ENCODE measurements around the gene INSYN1.

The INSYN1 gene

GRCh38 chr15:73777741-73778140, 24.6 kb upstream of the INSYN1 start:
- Mint-ChIP-seq H3K4me1 (peaks cover 33% of the 10 kb centered on the region), H3K4me3 (no peak overlapping the region), H3K9me3 (no peaks in the 10 kb centered on the region), H3K27me3 (ENCODE audit: low read depth) (peaks cover 21% of the 10 kb centered on the region), H3K36me3 (ENCODE audit: low read depth) (no peaks in the 10 kb centered on the region), H3K27ac (no peak overlapping the region)
- TF ChIP-seq CTCF (IDR thresholded peaks at IDR 0.05; ENCODE audit: unreplicated experiment in 3 of 3): no peak

- no peak for TF ChIP-seq CTCF (IDR thresholded peaks at IDR 0.05; ENCODE audit: unreplicated experiment in 3 of 3)
- H3K4me3 Mint-ChIP-seq: no peak overlapping the region
- H3K4me1 Mint-ChIP-seq: peaks cover 12% of the 10 kb centered on the region
- H3K27ac Mint-ChIP-seq: no peak overlapping the region
- H3K36me3 Mint-ChIP-seq (ENCODE audit: low read depth): no peaks in the 10 kb centered on the region
- peaks cover 6% of the 10 kb centered on the region for H3K27me3 Mint-ChIP-seq (ENCODE audit: low read depth)
- H3K9me3 Mint-ChIP-seq: no peaks in the 10 kb centered on the region
Measured at GRCh38 chr15:73773428-73773827, 20.3 kb upstream of the INSYN1 start.

GRCh38 chr15:73771385-73772045, 18.4 kb upstream of the INSYN1 start:
- no peak for TF ChIP-seq CTCF (IDR thresholded peaks at IDR 0.05; ENCODE audit: unreplicated experiment in 3 of 3)
- Mint-ChIP-seq H3K27me3 (ENCODE audit: low read depth) (peaks cover 7% of the 10 kb centered on the region), H3K9me3 (no peaks in the 10 kb centered on the region), H3K4me3 (no peak overlapping the region), H3K27ac (no peak overlapping the region), H3K36me3 (ENCODE audit: low read depth) (no peaks in the 10 kb centered on the region), H3K4me1 (peaks cover 12% of the 10 kb centered on the region)

- Mint-ChIP-seq H3K27ac (no peak overlapping the region), H3K4me1 (peaks cover 12% of the 10 kb centered on the region), H3K27me3 (ENCODE audit: low read depth) (peaks cover 14% of the 10 kb centered on the region), H3K9me3 (no peaks in the 10 kb centered on the region), H3K36me3 (ENCODE audit: low read depth) (no peaks in the 10 kb centered on the region), H3K4me3 (no peak overlapping the region)
- TF ChIP-seq CTCF (IDR thresholded peaks at IDR 0.05; ENCODE audit: unreplicated experiment in 3 of 3): no peak
Measured at GRCh38 chr15:73770050-73770449, 16.9 kb upstream of the INSYN1 start.

GRCh38 chr15:73767806-73768501, 14.8 kb upstream of the INSYN1 start:
- Mint-ChIP-seq H3K27me3 (ENCODE audit: low read depth) (peaks cover 14% of the 10 kb centered on the region), H3K27ac (no peak overlapping the region), H3K4me3 (no peak overlapping the region), H3K9me3 (no peaks in the 10 kb centered on the region), H3K4me1 (no peaks in the 10 kb centered on the region), H3K36me3 (ENCODE audit: low read depth) (no peaks in the 10 kb centered on the region)
- TF ChIP-seq CTCF (IDR thresholded peaks at IDR 0.05; ENCODE audit: unreplicated experiment in 3 of 3): no peak

- H3K9me3 Mint-ChIP-seq: no peaks in the 10 kb centered on the region
Measured at GRCh38 chr15:73766598-73766997, 13.4 kb upstream of the INSYN1 start.

More at GRCh38 chr15:73766598-73766997, 13.4 kb upstream of the INSYN1 start:
- Mint-ChIP-seq H3K4me1 (no peaks in the 10 kb centered on the region), H3K27me3 (ENCODE audit: low read depth) (peaks cover 8% of the 10 kb centered on the region), H3K27ac (no peak overlapping the region), H3K4me3 (no peak overlapping the region), H3K36me3 (ENCODE audit: low read depth) (no peaks in the 10 kb centered on the region)
- no peak for TF ChIP-seq CTCF (IDR thresholded peaks at IDR 0.05; ENCODE audit: unreplicated experiment in 3 of 3)

Measured in nephron (organoid).